Measurements from ENCODE around the gene ITPR2.

Gene ITPR2

GRCh38 chr12:26726956-26727355, 106.0 kb downstream of the ITPR2 start:
- DNase-seq (ENCODE audit: extremely low read depth, low read depth) = no peak

GRCh38 chr12:26725276-26725916, 107.6 kb downstream of the ITPR2 start:
- TF ChIP-seq CTCF (IDR thresholded peaks at IDR 0.05; ENCODE audit: low read depth, low read length) = no peak
- DNase-seq (ENCODE audit: extremely low read depth, low read depth) = no peak

More at GRCh38 chr12:26726956-26727355, 106.0 kb downstream of the ITPR2 start:
- TF ChIP-seq CTCF (IDR thresholded peaks at IDR 0.05; ENCODE audit: low read depth, low read length) = no peak

- TF ChIP-seq CTCF (IDR thresholded peaks at IDR 0.05; ENCODE audit: low read depth, low read length) = no peak
- no peak for DNase-seq (ENCODE audit: extremely low read depth, low read depth)
Measured at GRCh38 chr12:26724309-26724702, 108.7 kb downstream of the ITPR2 start.

GRCh38 chr12:26723379-26724308, 109.3 kb downstream of the ITPR2 start:
- TF ChIP-seq CTCF (IDR thresholded peaks at IDR 0.05; ENCODE audit: low read depth, low read length) = no peak
- DNase-seq (ENCODE audit: extremely low read depth, low read depth) = no peak

GRCh38 chr12:26721800-26722199, 111.2 kb downstream of the ITPR2 start:
- no peak for DNase-seq (ENCODE audit: extremely low read depth, low read depth)

GRCh38 chr12:26719852-26720251, 113.1 kb downstream of the ITPR2 start:
- no peak for TF ChIP-seq CTCF (IDR thresholded peaks at IDR 0.05; ENCODE audit: low read depth, low read length)
- DNase-seq (ENCODE audit: extremely low read depth, low read depth) = no peak

More at GRCh38 chr12:26721800-26722199, 111.2 kb downstream of the ITPR2 start:
- TF ChIP-seq CTCF (IDR thresholded peaks at IDR 0.05; ENCODE audit: low read depth, low read length) = no peak

GRCh38 chr12:26717757-26718156, 115.2 kb downstream of the ITPR2 start:
- DNase-seq (ENCODE audit: extremely low read depth, low read depth) = no peak
- no peak for TF ChIP-seq CTCF (IDR thresholded peaks at IDR 0.05; ENCODE audit: low read depth, low read length)
